HG02642 (cell line): ENCODE data around the gene B4GALT5.

Source experiments
- ATAC-seq: cut with Tn5 transposase; IDR thresholded peaks from one replicate; pipeline ENCODE4 v1.9.1; 2021; ENCODE audit warnings: mild to moderate bottlenecking; ENCODE audit not compliant: unreplicated experiment, poor library complexity

Gene B4GALT5

GRCh38 chr20:49664612-49665313, 48.9 kb downstream of the B4GALT5 start:
- no peak for ATAC-seq

- no peak for ATAC-seq
Measured at GRCh38 chr20:49663112-49663511, 50.6 kb downstream of the B4GALT5 start.

GRCh38 chr20:49661560-49662329, 51.9 kb downstream of the B4GALT5 start:
- ATAC-seq: no peak

DNA sequence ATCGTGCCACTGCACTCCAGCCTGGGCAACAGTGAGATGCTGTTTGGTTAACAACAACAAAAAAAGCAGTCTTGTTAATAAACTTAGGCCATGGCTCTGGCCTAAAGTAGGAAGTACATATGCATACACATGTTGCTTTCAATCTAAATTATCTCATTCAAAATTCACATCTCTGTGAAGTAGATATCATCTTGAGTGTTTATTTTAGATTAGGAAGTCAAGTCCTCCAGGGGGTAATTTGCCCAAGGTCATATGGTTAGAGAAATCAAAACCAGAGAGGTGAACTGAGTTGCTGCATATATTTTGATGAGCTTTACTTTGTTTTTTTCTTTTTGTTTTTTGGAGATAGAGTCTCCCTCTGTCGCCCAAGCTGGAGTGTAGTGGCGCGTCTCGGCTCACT, 52.8 kb downstream of the B4GALT5 start:
- no peak for ATAC-seq

DNA sequence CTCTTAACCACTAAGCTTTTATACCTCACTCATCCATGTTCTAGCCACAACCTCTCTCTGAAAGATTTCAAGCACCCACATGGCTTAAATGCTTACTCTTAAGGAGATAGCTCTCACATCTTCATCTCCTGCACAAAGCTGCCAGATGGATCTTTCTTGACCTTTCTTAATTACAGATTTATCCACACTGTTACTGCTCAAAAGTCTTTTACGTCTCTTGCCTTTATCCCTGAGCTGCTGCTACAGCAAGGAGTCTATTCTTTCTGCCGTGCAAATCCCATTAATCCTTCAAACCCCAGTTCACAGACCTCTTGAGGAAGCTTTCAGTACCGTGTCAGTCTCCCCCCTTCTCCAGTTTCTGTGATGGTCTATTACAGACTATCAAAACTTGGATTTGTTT, 54.6 kb downstream of the B4GALT5 start:
- no peak for ATAC-seq

DNA sequence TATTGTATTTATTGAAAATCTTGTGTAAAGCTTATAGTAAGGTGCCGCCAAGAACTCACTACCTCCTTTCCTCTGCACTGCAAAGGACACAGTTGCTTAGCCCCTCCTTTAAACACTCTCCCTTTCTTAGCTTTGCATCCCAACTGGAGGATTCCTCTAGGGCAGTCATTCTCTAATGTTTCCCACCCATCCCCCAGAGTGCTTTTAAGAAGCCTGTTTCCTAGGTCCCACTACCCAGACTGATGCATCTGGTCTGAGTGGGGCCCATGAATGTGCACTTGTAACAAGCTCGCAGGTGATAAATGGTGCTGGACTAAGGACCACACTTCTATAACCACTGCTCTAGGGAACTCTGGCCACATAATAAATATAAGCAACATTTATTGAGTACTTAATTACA, 55.2 kb downstream of the B4GALT5 start:
- ATAC-seq: no peak

GRCh38 chr20:49657118-49657901, 56.4 kb downstream of the B4GALT5 start:
- no peak for ATAC-seq

DNA sequence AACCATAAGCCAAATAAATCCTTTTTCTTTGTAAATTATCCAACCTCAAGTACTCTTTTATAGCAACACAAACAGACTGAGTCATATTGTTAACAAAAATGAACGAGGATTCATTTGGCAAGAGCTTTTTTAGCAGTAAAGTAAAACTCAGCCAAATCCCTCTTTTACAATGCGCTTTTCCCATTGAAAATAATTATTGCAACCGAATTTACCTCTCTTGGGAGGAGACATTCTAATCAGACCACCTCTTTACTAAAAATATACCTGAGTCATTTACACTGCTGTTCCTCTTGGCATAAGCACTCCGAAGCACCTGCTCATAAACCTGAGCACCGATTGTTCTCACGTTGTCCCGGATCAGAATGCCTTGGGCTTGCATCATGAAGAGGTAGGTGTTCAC, 57.4 kb downstream of the B4GALT5 start:
- no peak for ATAC-seq

DNA sequence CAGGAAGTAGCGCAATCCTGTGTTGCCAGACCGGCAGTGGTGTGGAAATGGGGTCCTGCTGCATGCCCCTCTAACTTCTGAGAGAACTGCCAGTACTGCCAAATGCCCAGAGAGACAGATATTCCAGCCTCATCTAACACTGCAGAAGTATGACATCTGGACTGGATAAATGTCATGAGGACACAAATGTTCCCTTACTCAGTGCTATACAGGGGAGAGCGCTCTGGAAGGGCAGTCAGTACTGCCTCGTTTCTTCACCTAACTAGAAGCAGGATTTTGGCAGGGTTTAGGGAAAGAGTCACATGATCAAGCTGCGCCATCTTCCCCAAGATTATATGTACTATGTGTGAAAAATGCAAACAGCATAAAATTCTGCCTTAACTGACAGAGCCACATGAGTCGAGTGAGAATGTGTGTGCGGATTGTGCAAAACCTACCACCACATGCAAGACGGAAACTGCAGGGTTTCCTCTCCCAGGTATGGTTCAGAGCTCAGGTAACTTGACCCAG, 59.7 kb downstream of the B4GALT5 start:
- ATAC-seq: no peak

GRCh38 chr20:49649672-49650071, 64.0 kb downstream of the B4GALT5 start:
- no peak for ATAC-seq

GRCh38 chr20:49647550-49647949, 66.1 kb downstream of the B4GALT5 start:
- ATAC-seq: no peak

DNA sequence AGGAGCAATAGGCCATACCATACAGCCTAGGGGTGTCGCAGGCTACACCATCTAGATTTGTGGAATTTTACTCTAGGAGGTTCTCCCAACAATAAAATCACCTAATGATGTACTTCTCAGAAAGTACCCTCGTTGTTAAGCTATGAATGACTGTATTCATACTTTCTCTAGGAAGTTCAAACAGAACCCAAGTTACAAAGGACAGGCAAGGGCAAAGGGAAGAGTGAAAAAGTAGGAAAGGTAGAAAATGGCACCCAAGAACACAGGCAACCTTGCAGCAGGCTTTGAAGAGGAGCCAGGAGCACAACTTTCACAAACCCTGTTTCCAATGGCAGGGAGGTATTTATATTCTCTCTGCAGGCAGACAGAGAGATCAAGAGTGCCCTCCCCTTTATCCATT, 67.2 kb downstream of the B4GALT5 start:
- ATAC-seq: no peak

GRCh38 chr20:49646126-49646525, 67.6 kb downstream of the B4GALT5 start:
- ATAC-seq: no peak

- no peak for ATAC-seq
Measured at GRCh38 chr20:49644980-49645565, 68.6 kb downstream of the B4GALT5 start.

GRCh38 chr20:49642816-49643215, 70.9 kb downstream of the B4GALT5 start:
- no peak for ATAC-seq

GRCh38 chr20:49641683-49642656, 71.7 kb downstream of the B4GALT5 start:
- ATAC-seq: no peak

DNA sequence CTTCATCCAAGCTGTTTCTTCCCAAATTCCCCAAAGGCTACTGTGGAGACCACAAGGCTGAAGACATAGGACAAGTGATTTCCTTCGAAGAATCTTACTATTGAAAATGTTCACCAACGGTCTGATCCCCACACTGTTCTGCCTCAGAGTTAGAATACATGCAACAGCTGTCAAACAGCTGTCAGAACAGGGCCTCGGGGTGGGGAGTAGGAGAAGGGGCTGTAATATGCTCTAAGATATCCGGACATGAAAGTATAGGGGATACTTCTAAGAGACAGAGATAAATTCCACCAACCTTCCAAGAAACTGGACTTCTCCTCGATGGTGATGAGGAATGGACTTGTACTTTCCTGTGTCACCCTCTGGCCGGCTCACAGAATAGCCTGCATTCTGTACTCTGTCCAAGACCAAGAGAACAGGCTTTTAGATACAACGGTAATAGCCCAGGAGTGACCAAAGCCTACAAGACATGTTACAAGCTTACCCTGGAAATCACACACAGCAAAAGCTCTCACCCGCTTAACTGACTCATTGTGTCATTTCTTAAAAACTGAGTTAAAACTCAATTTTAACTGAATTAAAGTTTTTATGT, 76.5 kb downstream of the B4GALT5 start:
- no peak for ATAC-seq

DNA sequence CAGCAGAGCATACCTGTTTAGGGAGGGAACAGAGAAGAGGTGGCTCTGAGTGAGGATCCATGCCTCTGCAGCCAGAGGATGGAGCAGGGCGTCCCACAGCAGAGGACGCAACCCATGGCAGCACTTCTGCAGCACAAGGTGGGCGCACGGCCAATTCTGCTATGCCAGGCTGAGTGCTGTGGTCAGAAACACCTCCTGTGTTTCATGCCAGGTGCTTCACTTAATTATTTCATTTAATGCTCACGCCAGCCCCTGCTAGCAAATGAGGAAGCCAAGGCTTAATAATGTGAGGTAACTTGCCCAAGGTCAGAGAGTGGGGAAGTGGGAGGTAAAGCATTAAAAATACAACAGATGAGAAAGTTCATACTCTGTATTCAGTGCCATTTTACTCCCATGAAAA, 77.2 kb downstream of the B4GALT5 start:
- ATAC-seq: no peak

DNA sequence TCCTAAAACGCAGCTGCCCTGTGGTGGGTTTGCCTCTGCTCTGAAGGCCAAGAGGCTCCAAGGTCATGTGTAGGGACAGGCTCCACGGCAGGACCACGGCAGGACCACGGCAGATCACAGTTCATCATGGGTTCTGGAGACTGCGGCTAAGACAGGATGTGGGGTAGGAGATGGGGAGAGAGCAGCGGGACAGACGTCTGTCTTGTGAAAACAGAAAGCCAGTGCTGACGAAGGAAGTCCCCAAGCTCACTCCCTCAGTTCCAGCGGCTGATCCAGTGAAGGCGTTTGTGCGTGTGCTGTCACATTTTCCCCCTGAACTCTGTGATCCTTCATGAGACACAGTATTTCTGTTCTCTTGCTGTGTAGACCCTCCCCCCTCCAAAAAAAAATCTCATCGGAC, 77.8 kb downstream of the B4GALT5 start:
- no peak for ATAC-seq
